ENCODE results near the gene PTPRO.

GRCh38 chr12:15536446-15536845 is 214.1 kb downstream of the PTPRO start:
- TF ChIP-seq YY1 (IDR thresholded peaks at IDR 0.05) (no peak), HNF4G (IDR thresholded peaks at IDR 0.05) (no peak), REST (IDR thresholded peaks at IDR 0.05) (no peak), EGR1 (IDR thresholded peaks at IDR 0.05; ENCODE audit: low read depth in 2 of 2) (no peak), CTCF (IDR thresholded peaks at IDR 0.05; ENCODE audit: low read depth, low read length, missing input control) (no peak), RAD21 (IDR thresholded peaks at IDR 0.05) (no peak), GABPA (IDR thresholded peaks at IDR 0.05 in 1 of 2, conservative IDR thresholded peaks at IDR 0.05 in 1 of 2) (no peak), TAF1 (conservative IDR thresholded peaks at IDR 0.05) (no peak), MAX (IDR thresholded peaks at IDR 0.05) (no peak), ATF3 (IDR thresholded peaks at IDR 0.05) (no peak), JUND (IDR thresholded peaks at IDR 0.05) (no peak)

All from liver (tissue), 3 donors.